H1 (cell line): Measurements from ENCODE around the gene E2F2. TPM values are rescaled to one million over a fixed set of nuclear protein-coding genes. Genes with fewer than 3 reads are reported as not detected.

Experiments
- CTCF ChIA-PET: fragments of 300-600 bp; sonication (Branson Sonifier 250); formaldehyde crosslinking; loops from one replicate; lab custom pipeline; 2021; ENCODE audit not compliant: partially characterized antibody; lab: Charles Lee
- POLR2A ChIA-PET: fragments of 300-600 bp; sonication (Branson Sonifier 250); formaldehyde crosslinking; loops from one replicate; lab custom pipeline; 2021; ENCODE audit warnings: inconsistent platforms; ENCODE audit not compliant: partially characterized antibody; lab: Charles Lee
- DNase-seq, 2 experiments: peaks; one replicate each; pipeline versions ENCODE4 v3.0.0 to v3.0.0-alpha.2; 2010 to 2022; ENCODE audit warnings: low spot score in 2 of 2, low read depth in 1 of 2, mixed read lengths in 1 of 2
- FAIRE-seq: peaks from 2 replicates; lab custom pipeline; 2011; peaks lifted over from hg19 to GRCh38; lab: Jason Lieb, UNC
- H2AFZ ChIP-seq: 2 replicates; pipeline ENCODE4 v1.8.1; 2012; ENCODE audit warnings: low read length, inconsistent platforms
- H2AK5ac ChIP-seq: 2 replicates; pipeline ENCODE4 v1.6.1; 2013; ENCODE audit warnings: low read depth, low read length
- H2BK120ac ChIP-seq: replicated peaks from 2 replicates; pipeline ENCODE3; 2013; ENCODE audit warnings: low read depth, low read length, inconsistent platforms
- H2BK12ac ChIP-seq: 2 replicates; pipeline ENCODE4 v1.6.1; 2013; ENCODE audit warnings: low read depth, low read length
- H2BK15ac ChIP-seq: 2 replicates; pipeline ENCODE4 v1.6.1; 2013; ENCODE audit warnings: low read length
- H2BK20ac ChIP-seq: 2 replicates; pipeline ENCODE4 v1.6.1; 2013; ENCODE audit warnings: low read length
- H2BK5ac ChIP-seq: 2 replicates; pipeline ENCODE4 v1.6.1; 2013; ENCODE audit warnings: low read depth, low read length
- H3K14ac ChIP-seq: 2 replicates; pipeline ENCODE4 v1.6.1; 2013; ENCODE audit warnings: inconsistent platforms; ENCODE audit not compliant: insufficient read length
- H3K18ac ChIP-seq: 2 replicates; pipeline ENCODE4 v1.6.1; 2013; ENCODE audit warnings: low read length; ENCODE audit errors: extremely low read depth
- H3K23ac ChIP-seq: 2 replicates; pipeline ENCODE4 v1.6.1; 2013; ENCODE audit warnings: inconsistent platforms; ENCODE audit not compliant: insufficient read length
- H3K23me2 ChIP-seq: 2 replicates; pipeline ENCODE4 v1.6.1; 2013; ENCODE audit warnings: low read depth, low read length
- H3K27ac ChIP-seq: 2 replicates; pipeline ENCODE4 v1.6.1; 2011; ENCODE audit warnings: low read depth, low read length, inconsistent platforms
- H3K27me3 ChIP-seq, 4 experiments: replicated peaks in 1 of 4; 1 replicate in 1 of 4; 2 replicates in 3 of 4; pipeline versions ENCODE4 v1.6.1 to v1.8.1; 2011 to 2013; ENCODE audit warnings: low read length in 3 of 4, mild to moderate bottlenecking in 3 of 4, inconsistent platforms in 2 of 4, mixed read lengths in 2 of 4, moderate library complexity in 1 of 4; ENCODE audit not compliant: control insufficient read depth in 3 of 4, insufficient read depth in 3 of 4; ENCODE audit errors: extremely low read depth in 1 of 4
- H3K36me3 ChIP-seq, 4 experiments: 2 replicates each; pipeline versions ENCODE4 v1.6.1 to v1.8.1; 2011 to 2013; ENCODE audit warnings: mild to moderate bottlenecking in 4 of 4, low read length in 3 of 4, moderate library complexity in 2 of 4, control low read depth in 1 of 4, inconsistent platforms in 1 of 4; ENCODE audit not compliant: insufficient read depth in 4 of 4, control insufficient read depth in 2 of 4
- H3K4ac ChIP-seq: replicated peaks from 2 replicates; pipeline ENCODE3; 2013; ENCODE audit warnings: low read length, low read depth, mixed read lengths, inconsistent platforms; ENCODE audit not compliant: insufficient read length
- H3K4me1 ChIP-seq, 4 experiments: replicated peaks in 1 of 4; 1 replicate in 1 of 4; 2 replicates in 3 of 4; pipeline versions ENCODE4 v1.6.1 to v1.8.1; 2011 to 2013; ENCODE audit warnings: low read length in 3 of 4, inconsistent platforms in 2 of 4, mixed read lengths in 1 of 4; ENCODE audit not compliant: insufficient read depth in 4 of 4, control insufficient read depth in 3 of 4
- H3K4me2 ChIP-seq, 2 experiments: 2 replicates each; pipeline versions ENCODE4 v1.6.1 to v1.8.1; 2011 to 2013; ENCODE audit warnings: low read depth in 2 of 2, low read length in 2 of 2, control low read depth in 1 of 2, inconsistent platforms in 1 of 2, mild to moderate bottlenecking in 1 of 2; ENCODE audit not compliant: insufficient read depth in 1 of 2
- H3K4me3 ChIP-seq, 4 experiments: fragments of 200-600, 300-600 bp in 1 of 4; sonication (generic), shearing (Covaris generic), sonication (Bioruptor Twin) in 1 of 4; 2 replicates each; pipeline versions ENCODE4 v1.5.1 to v1.8.1; 2011 to 2016; ENCODE audit warnings: low read length in 4 of 4, low read depth in 3 of 4, control low read depth in 2 of 4, inconsistent platforms in 2 of 4, mild to moderate bottlenecking in 2 of 4, mixed read lengths in 1 of 4, moderate library complexity in 1 of 4; ENCODE audit not compliant: insufficient read depth in 2 of 4; ENCODE audit errors: extremely low read depth in 1 of 4
- H3K56ac ChIP-seq: replicated peaks from 2 replicates; pipeline ENCODE3; 2013; ENCODE audit warnings: low read depth, mild to moderate bottlenecking, mixed read lengths, low read length, inconsistent platforms; ENCODE audit not compliant: insufficient read length
- H3K79me1 ChIP-seq: 2 replicates; pipeline ENCODE4 v1.6.1; 2013; ENCODE audit warnings: low read depth, low read length, control low read depth
- H3K79me2 ChIP-seq, 2 experiments: 2 replicates each; pipeline versions ENCODE4 v1.6.1 to v1.8.1; 2012 to 2013; ENCODE audit warnings: low read length in 2 of 2, mild to moderate bottlenecking in 2 of 2, inconsistent platforms in 1 of 2; ENCODE audit not compliant: insufficient read depth in 2 of 2, control insufficient read depth in 1 of 2
- H3K9ac ChIP-seq, 4 experiments: replicated peaks in 1 of 4; 1 replicate in 1 of 4; 2 replicates in 3 of 4; pipeline versions ENCODE4 v1.6.1 to v1.8.1; 2011 to 2013; ENCODE audit warnings: low read depth in 3 of 4, low read length in 3 of 4, control low read depth in 2 of 4, mild to moderate bottlenecking in 2 of 4, moderate library complexity in 2 of 4, inconsistent platforms in 1 of 4; ENCODE audit errors: extremely low read depth in 1 of 4
- H3K9me3 ChIP-seq, 2 experiments: 2 replicates each; pipeline versions ENCODE4 v1.6.1 to v1.8.1; 2012 to 2013; ENCODE audit warnings: mild to moderate bottlenecking in 2 of 2, moderate library complexity in 2 of 2, control low read depth in 1 of 2, inconsistent platforms in 1 of 2, low read depth in 1 of 2, low read length in 1 of 2, mixed read lengths in 1 of 2; ENCODE audit not compliant: insufficient read depth in 2 of 2
- H4K20me1 ChIP-seq, 2 experiments: replicated peaks in 1 of 2; 2 replicates each; pipeline versions ENCODE3 to v1.8.1; 2011 to 2013; ENCODE audit warnings: inconsistent platforms in 2 of 2, low read length in 2 of 2, mild to moderate bottlenecking in 1 of 2; ENCODE audit not compliant: insufficient read depth in 2 of 2, control insufficient read depth in 1 of 2
- H4K5ac ChIP-seq: 2 replicates; pipeline ENCODE4 v1.6.1; 2013; ENCODE audit warnings: low read length, low read depth, mixed read lengths, inconsistent platforms; ENCODE audit not compliant: insufficient read length
- H4K8ac ChIP-seq: 2 replicates; pipeline ENCODE4 v1.8.0; 2013; ENCODE audit warnings: mild to moderate bottlenecking, moderate library complexity, low read length, inconsistent platforms; ENCODE audit not compliant: insufficient read depth; ENCODE audit errors: extremely low read depth
- H4K91ac ChIP-seq: replicated peaks from 2 replicates; pipeline ENCODE3; 2013; ENCODE audit warnings: low read length, mixed read lengths, inconsistent platforms; ENCODE audit not compliant: insufficient read length
- ASH2L ChIP-seq: fragments of 200-600, 300-600 bp; sonication (generic); IDR thresholded peaks from one replicate; pipeline ENCODE4 v1.7.1; 2017; ENCODE audit warnings: low read length
- BACH1 ChIP-seq: IDR thresholded peaks from 2 replicates; pipeline ENCODE4 v1.6.1; 2012; ENCODE audit warnings: low read length, improper control_type of control experiment
- BRCA1 ChIP-seq: IDR thresholded peaks from 2 replicates; pipeline ENCODE4 v1.6.1; 2012; ENCODE audit warnings: low read depth, low read length, improper control_type of control experiment
- CBX8 ChIP-seq: fragments of 300-800, 300-1000 bp; sonication (generic); IDR thresholded peaks from 2 replicates; pipeline ENCODE4 v1.7.1; 2016; ENCODE audit warnings: low read depth, low read length, borderline replicate concordance
- CHD2 ChIP-seq: IDR thresholded peaks from 2 replicates; pipeline ENCODE4 v1.6.1; 2012; ENCODE audit warnings: low read length, improper control_type of control experiment
- E2F6 ChIP-seq: IDR thresholded peaks from 2 replicates; pipeline ENCODE4 v1.6.1; 2012; ENCODE audit warnings: inconsistent platforms
- EP300 ChIP-seq, 2 experiments: IDR thresholded peaks; 1 replicate in 1 of 2; 2 replicates in 1 of 2; pipeline ENCODE4 v1.6.1; 2011 to 2012; ENCODE audit warnings: low read depth in 2 of 2, low read length in 2 of 2, mild to moderate bottlenecking in 2 of 2, borderline replicate concordance in 1 of 2, inconsistent platforms in 1 of 2, moderate library complexity in 1 of 2
- GABPA ChIP-seq: IDR thresholded peaks from 2 replicates; pipeline ENCODE4 v1.6.1; 2011; ENCODE audit warnings: mild to moderate bottlenecking, low read length, moderate library complexity, borderline replicate concordance; ENCODE audit not compliant: insufficient read depth
- KDM5A ChIP-seq: fragments of 200-600 bp; IDR thresholded peaks from 2 replicates; pipeline ENCODE4 v1.7.1; 2012; ENCODE audit warnings: mild to moderate bottlenecking, low read length, inconsistent platforms, mixed read lengths
- MAFK ChIP-seq: IDR thresholded peaks from 2 replicates; pipeline ENCODE4 v1.6.1; 2012; ENCODE audit warnings: low read depth, mild to moderate bottlenecking, improper control_type of control experiment, low read length
- RXRA ChIP-seq: IDR thresholded peaks from 2 replicates; pipeline ENCODE4 v1.6.1; 2011; ENCODE audit warnings: low read depth, mild to moderate bottlenecking, low read length, moderate library complexity; ENCODE audit not compliant: insufficient read depth
- SIN3A ChIP-seq, 2 experiments: IDR thresholded peaks in 1 of 2; conservative IDR thresholded peaks in 1 of 2; 2 replicates each; pipeline ENCODE4 v1.6.1; 2011 to 2012; ENCODE audit warnings: low read length in 2 of 2, improper control_type of control experiment in 1 of 2, low read depth in 1 of 2, mild to moderate bottlenecking in 1 of 2
- WGBS, 2 experiments: shearing (Covaris generic) in 1 of 2; methylation state at CpG; one replicate each; pipeline versions ENCODE4 v1.1.6 to v1.1.7; 2013 to 2015; ENCODE audit warnings: low lambda C conversion rate in 2 of 2, mixed read lengths in 2 of 2, inconsistent platforms in 1 of 2, low coverage in 1 of 2, missing lambda C conversion rate in 1 of 2; ENCODE audit not compliant: insufficient replicate concordance in 2 of 2, insufficient coverage in 1 of 2, insufficient read length in 1 of 2; ENCODE audit errors: extremely low coverage in 1 of 2, missing lambda C conversion rate in 1 of 2; 5-methylcytosine and 5-hydroxymethylcytosine counted together
- polyA plus RNA-seq, 7 experiments: library from polyadenylated mRNA; depleted of rRNA in 3 of 7; stranded (reverse) in 5 of 7; unstranded in 2 of 7; fragments of >200 nt in 5 of 7; fragments of 200-250 nt in 2 of 7; gene quantifications; 1 replicate in 5 of 7; 2 replicates in 1 of 7; 4 replicates in 1 of 7; pipeline versions ENCODE4 v1.2.1 to v1.2.3, GENCODE V29; 2011 to 2013; ENCODE audit warnings: missing spikeins in 2 of 7, mixed read lengths in 2 of 7
- total RNA-seq: library from RNA; stranded (reverse); fragmentation: NEBNext Ultra II Directional; extraction: Animal tissue kit (Norgen Biotek cat#: 25700); gene quantifications from 2 replicates; pipeline ENCODE4 v1.2.1, GENCODE V29; 2021

Gene E2F2
- total and polyA plus RNA-seq, 2 of the 8 experiments (the other 6 are each of a cell fraction or from before 2014, with no cell fraction given), result 1.8 to 7.0 TPM

GRCh38 chr1:23485002-23485332, 46.1 kb downstream of the E2F2 start:
- H3K9me3 ChIP-seq, result no peaks in the 10 kb centered on the region
- peak overlapping the region; percentile 42 for H4K5ac ChIP-seq
- ChIA-PET CTCF (interaction anchor here (1.0 to 3.3 kb wide), 5 partner anchors 11 to 55 kb away, joined by 4 to 27 read pairs (median 6); no protein-coding TSS in a partner anchor), POLR2A (interaction anchor here (1.4 to 1.8 kb wide), 4 partner anchors 10 to 36 kb away, joined by 3 to 4 read pairs (median 4); no protein-coding TSS in a partner anchor)
- peak overlapping the region; percentile 73 for H2BK120ac ChIP-seq
- no peak for FAIRE-seq
- H3K4me3 ChIP-seq, result peak overlapping the region; percentile 38 to 97 (median 64)
- peak overlapping the region; percentile 54 for H4K91ac ChIP-seq
- H3K36me3 ChIP-seq, result no peaks in the 10 kb centered on the region
- H2BK5ac ChIP-seq, result no peak overlapping the region
- peak overlapping the region; percentile 68 to 99 for H3K4me2 ChIP-seq
- H4K20me1 ChIP-seq, result peaks cover 4 to 15% of the 10 kb centered on the region in 2 experiments
- H2BK15ac ChIP-seq, result peak overlapping the region; percentile 3; the same call in 1 of the 2 replicates
- WGBS, 2 experiments, result 61% methylated on average over 7 of the region's 7 CpGs; no CpG with 5 or more reads in 1 of the 2 experiments
- no peak overlapping the region for H2BK20ac ChIP-seq
- H3K4me1 ChIP-seq, result peaks cover 2 to 4% (median 3%) of the 10 kb centered on the region in 4 experiments; a peak in 6 of 7 replicates
- H3K4ac ChIP-seq, result peak overlapping the region; percentile 83
- H3K27me3 ChIP-seq, result peaks cover 0 to 6% (median 3%) of the 10 kb centered on the region in 4 experiments; a peak in 4 of 7 replicates
- no peak overlapping the region for H3K56ac ChIP-seq
- H3K18ac ChIP-seq, result 0 out of 2 replicates have a peak overlapping the region, but pooled peaks have one; percentile 26
- peak overlapping the region; percentile 29; the same call in 1 of the 2 replicates for H4K8ac ChIP-seq
- H3K23ac ChIP-seq, result no peak overlapping the region
- H3K79me1 ChIP-seq, result peaks cover 4% of the 10 kb centered on the region
- peaks cover 15% of the 10 kb centered on the region for H3K23me2 ChIP-seq
- DNase-seq, result no peak
- no peak overlapping the region for H3K27ac ChIP-seq
- H2BK12ac ChIP-seq, result no peak overlapping the region
- no peak overlapping the region for H3K14ac ChIP-seq
- H3K9ac ChIP-seq, result peak overlapping the region in 1 of 4 experiments; percentile 46; a peak in 1 of 7 replicates
- 0 out of 2 replicates have a peak overlapping the region, but pooled peaks have one; percentile 56 for H2AK5ac ChIP-seq
- H3K79me2 ChIP-seq, result peaks cover 0 to 23% of the 10 kb centered on the region in 2 experiments; a peak in 2 of 4 replicates
- peak overlapping the region; percentile 47 for H2AFZ ChIP-seq
- no peak for TF ChIP-seq GABPA
- no peak for TF ChIP-seq EP300 (IDR thresholded peaks at IDR 0.05; ENCODE audit: borderline replicate concordance in 1 of 2, low read depth in 2 of 2, low read length in 2 of 2)
- TF ChIP-seq RXRA, result no peak
- TF ChIP-seq E2F6, result peak; percentile 74; the same call in 1 of the 2 replicates
- TF ChIP-seq ASH2L, result no peak
- TF ChIP-seq CBX8, result no peak
- no peak for TF ChIP-seq KDM5A
- TF ChIP-seq BRCA1, result no peak
- no peak for TF ChIP-seq MAFK
- no peak for TF ChIP-seq BACH1
- TF ChIP-seq SIN3A (conservative IDR thresholded peaks at IDR 0.05 in 1 of 2, IDR thresholded peaks at IDR 0.05 in 1 of 2; ENCODE audit: low read depth in 1 of 2, low read length in 2 of 2), result 0 out of 4 replicates have a peak, but pooled peaks of 1 of the 2 experiments have one; percentile 5
- TF ChIP-seq CHD2, result no peak
